Measurements from ENCODE around the gene CHEK1. TPM values are rescaled to one million over a fixed set of nuclear protein-coding genes. Genes with fewer than 3 reads are reported as not detected.
"Not testable (repeated sequence)": the region's sequence is repeated elsewhere in the genome, so short reads cannot be mapped to it uniquely, and the experiment has no call there.

The CHEK1 gene
- total RNA-seq, 1 donor from 2014 or later, result 9.1 TPM

GRCh38 chr11:125701018-125701610, 76.2 kb downstream of the CHEK1 start:
- no peak for DNase-seq

DNA sequence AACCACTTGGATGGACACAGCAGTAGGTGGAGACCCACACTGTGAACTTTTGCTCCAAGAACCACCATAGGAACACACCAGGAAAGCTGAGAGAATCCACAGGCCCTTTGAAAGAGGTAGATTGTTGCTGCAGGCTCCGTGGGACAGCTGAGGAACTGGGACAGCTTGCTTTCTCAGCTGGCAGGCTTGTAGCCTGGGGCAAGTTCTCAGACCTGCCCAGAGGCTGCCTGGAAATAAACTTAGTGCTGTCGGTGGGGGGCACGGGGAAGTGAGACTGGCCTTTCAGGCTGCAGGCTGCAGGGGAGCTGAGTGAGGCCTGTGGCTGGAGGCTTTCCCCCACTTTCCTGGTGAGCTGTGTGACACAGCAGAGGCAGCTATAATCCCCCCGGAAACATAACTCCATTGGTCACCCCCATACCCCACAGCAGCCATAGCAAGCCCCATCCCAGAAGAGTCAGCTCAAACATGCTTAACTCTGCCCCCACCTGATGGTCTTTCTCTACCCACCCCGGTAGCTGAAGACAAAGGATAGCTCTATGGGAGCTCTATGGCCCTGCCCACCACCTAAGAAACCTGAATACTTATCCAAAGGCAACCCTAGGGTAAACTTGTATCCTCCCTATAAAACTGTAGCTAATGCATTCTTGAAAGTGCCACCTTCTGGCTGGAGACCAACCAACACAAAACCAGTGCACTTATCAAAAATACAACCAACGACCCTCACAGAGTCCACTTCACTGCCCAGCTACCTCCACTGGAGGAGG, 77.1 kb downstream of the CHEK1 start:
- DNase-seq, result no peak

- DNase-seq, result not testable (repeated sequence)
Measured at GRCh38 chr11:125704686-125705085, 79.7 kb downstream of the CHEK1 start.

DNA sequence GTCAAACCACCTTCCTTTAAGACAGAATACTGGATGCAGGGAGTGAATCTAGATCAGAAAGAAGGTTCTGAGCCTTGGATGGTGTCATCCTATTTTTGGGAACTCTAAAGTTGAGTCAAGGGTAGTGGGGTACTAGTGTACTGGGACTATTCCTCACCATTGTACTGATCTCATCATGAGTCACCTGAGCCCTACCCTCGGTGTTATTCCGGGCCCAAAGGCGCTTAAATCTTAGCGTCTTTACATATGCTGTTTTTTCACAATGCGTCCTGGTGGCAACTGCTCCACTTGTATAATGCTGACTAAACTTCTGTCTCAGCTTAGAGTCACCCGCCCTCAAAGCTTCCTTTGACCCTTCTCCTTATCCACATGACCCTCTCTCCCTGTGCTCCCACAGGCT, 95.8 kb downstream of the CHEK1 start:
- no peak for DNase-seq

- no peak for DNase-seq
Measured at GRCh38 chr11:125724125-125724524, 99.2 kb downstream of the CHEK1 start.

Small RNA genes lying within 50 kb of the gene (small RNA-seq; reads per million reads assigned to genes)
- 0.06 reads per million for gene RNU2-35P (ENCODE audit: low replicate concordance)

Other genes with a start within 250 kb of the CHEK1 start
- 11.8 TPM for gene FEZ1, start 128.9 kb upstream of the CHEK1 start, total RNA-seq
- gene EI24, start 55.7 kb upstream of the CHEK1 start, total RNA-seq, result 49.1 TPM
- 79.4 TPM for gene STT3A, start 32.3 kb upstream of the CHEK1 start, total RNA-seq
- gene ACRV1, start 55.7 kb downstream of the CHEK1 start, total RNA-seq, result not detected
- gene PATE1, start 121.1 kb downstream of the CHEK1 start, total RNA-seq, result not detected
- gene PATE2, start 153.7 kb downstream of the CHEK1 start, total RNA-seq, result not detected
- not detected for gene PATE3, start 163.0 kb downstream of the CHEK1 start, total RNA-seq
- not detected for gene PATE4, start 208.2 kb downstream of the CHEK1 start, total RNA-seq

Data from tongue (tissue), 3 donors.